GM18951 (cell line): ENCODE measurements around the gene ADCY9.
"Not testable (repeated sequence)": the region's sequence is repeated elsewhere in the genome, so short reads cannot be mapped to it uniquely, and the experiment has no call there.

ENCODE experiments used
- POLR2A ChIP-seq: IDR thresholded peaks from 4 replicates; pipeline ENCODE4 v1.6.1; 2011; ENCODE audit warnings: mild to moderate bottlenecking; ENCODE audit not compliant: insufficient read length, insufficient read depth; ENCODE audit errors: extremely low read depth
- in situ Hi-C: fragments of 300-500 bp; cut with MboI; formaldehyde crosslinking; loops from one replicate; pipeline ENCODE4 v1.12.0; 2022; ENCODE audit warnings: low sequenced_read_pairs, mixed read lengths, inconsistent platforms; ENCODE audit not compliant: unreplicated experiment

The ADCY9 gene

DNA sequence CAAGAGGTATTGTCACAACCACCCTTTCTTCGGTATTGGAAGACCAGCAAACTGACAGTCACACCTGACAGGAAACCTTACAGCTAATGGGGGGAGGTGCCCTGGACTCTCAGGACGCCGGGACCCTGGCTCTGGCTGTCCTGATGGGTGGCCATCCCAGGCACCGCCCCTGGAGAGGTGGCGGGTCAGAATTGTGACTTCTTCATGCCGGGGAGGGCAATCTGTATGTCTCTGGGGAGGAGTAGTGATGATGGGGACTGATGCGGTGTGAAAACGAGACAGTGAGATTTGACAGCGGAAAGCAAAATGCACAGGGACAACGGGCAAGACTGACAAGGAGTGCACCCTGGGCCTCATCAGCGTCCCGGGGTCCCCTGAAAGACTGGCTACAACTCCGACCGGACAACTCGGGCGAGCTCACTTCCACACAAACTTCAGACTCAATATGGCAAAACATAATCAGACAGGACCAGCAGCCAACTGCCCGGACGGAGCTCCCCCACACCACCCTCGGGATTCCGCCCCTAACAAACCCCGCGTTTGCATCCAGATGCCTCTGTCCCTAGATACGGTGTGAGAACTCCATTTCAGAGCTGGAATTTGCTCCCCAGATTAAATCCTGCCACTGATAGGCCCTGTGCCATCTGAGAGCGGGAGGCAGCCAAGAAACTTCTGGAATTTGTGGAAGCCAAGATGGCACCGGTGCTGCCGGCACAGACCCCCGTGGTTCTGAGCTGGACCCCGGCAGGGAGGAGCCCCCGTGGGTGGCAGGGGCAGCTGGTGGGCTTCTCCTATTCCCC lies 152.2 kb downstream of the ADCY9 start:
- in situ Hi-C loops = no loop called here
- TF ChIP-seq POLR2A = no peak

DNA sequence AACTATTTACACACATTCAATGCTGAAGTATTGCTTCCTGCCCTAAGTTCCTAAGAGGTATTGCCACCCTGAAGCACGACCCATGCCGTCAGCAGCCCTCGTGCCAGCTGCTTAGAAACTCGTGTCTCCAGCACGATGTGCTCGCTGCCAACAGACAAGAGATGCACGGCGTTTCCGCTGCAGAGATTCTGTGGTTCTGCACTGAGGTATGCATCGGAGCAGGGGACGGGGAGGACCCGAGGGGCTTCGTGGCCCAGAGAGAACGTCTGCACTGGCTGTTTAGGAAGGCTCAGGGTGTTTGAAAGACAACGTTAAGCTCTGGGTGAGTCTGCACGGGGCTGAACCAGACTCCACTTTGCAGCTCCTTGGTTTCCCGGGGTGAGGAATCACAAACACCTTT lies 153.0 kb downstream of the ADCY9 start:
- TF ChIP-seq POLR2A = no peak
- in situ Hi-C loops = no loop called here

DNA sequence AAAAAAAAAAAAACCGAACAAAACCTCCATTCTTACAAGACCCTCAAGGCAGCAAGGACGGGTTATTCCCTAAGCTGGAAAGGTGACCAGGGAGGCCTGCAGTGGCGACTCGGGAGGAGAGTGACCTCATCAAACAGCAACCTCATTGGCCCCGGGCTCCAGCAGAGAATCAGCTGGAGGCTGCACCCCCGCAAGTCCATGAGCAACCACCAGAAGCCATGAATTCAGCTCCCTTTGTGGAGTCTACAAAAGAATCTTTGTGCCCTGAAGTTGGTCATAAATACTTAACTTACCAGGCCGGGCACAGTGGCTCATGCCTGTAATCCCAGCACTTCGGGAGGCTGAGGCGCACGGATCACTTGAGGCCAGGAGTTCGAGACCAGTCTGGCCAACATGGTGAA lies 154.8 kb downstream of the ADCY9 start:
- TF ChIP-seq POLR2A = no peak
- in situ Hi-C loops = no loop called here

DNA sequence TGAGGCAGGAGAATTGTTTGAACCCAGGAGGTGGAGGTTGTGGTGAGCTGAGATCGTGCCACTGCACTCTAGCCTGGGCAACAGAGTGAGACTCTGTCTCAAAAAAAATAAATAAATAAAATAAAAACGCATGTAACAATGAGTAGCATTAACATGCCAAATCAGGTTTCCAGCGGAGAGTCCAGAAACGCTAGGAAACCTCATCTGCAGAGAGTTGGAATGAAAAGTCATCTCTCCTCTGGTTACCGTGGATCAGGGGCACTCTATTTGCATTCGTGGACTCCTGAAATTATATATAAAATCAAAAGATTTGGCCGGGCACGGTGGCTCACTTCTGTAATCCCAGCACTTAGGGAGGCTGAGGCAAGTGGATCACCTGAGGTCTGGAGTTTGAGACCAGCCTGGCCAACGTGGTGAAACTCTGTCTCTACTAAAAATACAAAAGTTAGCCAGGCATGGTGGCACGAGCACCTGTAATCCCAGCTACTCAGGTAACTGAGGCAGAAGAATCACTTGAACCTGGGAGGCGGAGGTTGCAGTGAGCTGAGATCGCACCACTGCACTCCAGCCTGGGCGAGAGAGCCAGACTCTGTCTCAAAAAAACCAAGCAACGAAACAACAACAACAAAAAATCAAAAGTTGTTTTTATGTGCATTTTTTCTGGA lies 156.2 kb downstream of the ADCY9 start:
- in situ Hi-C loops = not testable (repeated sequence)

DNA sequence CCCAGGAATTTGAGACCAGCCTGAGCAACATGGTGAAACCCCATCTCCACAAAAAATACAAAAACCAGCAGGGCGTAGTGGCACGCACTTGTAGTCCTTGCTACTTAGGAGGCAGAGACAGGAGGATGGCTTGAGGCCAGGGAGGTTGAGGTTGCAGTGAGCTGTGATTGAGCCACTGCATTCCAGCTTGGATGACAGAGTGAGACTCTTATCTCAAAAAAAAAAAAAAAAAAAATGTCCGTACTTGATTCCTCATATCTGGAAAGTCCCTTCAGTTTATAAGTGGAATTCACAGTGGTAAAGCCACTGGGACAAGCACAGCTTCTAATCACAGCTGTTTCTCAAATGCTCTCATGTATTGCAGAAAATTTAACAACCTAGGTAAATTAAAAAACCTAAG lies 157.1 kb downstream of the ADCY9 start:
- in situ Hi-C loops = no loop called here
- TF ChIP-seq POLR2A = no peak

DNA sequence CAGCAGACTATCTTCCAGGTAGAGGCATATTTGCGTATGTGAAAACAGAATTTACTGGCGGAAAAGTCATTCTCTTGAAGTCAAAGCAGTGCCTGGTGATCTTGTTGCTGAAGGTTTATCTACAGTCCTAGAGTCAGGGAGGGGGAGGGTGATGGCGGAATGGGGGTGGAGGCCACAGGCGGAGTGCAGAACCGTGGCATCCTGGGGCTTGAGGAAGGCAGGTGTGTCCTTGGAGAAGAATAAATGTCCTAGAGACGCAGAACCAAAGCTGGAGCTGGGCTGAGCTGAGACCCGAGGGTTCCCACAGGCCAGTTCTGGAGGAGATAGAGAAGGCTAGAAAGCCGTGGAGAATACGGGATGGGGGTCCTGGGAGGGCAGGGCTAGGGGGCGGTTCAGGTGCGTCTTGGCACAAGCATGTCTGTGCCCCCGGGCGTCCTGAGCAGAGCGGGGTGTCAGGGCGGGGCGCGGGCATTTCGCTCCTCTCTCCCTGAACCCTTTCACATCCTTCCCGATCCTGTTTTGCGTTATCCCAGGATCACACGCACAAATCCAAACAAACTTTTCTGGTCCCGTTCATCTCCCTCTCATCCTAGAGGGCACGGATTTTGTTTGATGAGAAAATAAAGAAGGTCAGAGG lies 158.8 kb downstream of the ADCY9 start:
- TF ChIP-seq POLR2A = no peak
- in situ Hi-C loops = no loop called here

DNA sequence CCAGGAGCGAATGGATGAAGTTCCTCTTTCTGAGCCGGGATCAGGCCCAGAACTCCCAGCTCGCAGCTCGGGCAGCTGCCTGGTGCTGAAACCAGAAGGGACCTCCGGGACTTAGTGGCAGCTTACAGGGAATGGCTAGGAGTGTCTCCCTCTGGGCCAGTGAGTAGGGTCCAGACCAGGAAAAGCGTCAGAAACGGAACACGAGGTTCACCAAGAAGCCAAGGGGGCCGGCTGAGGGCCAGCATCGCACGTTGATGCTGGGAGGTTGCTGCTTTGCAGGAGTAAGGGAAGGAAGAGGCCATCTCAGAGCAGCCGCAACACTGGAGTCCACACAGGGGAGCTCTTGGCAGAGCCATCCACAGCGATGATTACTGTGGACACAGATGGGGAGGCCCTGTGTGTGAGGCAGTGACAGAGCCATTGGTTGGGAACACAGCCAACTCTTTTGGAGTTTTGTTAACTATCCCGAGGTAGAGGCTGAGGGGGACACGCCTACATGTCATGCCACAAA lies 161.8 kb downstream of the ADCY9 start:
- in situ Hi-C loops = no loop called here
- no peak for TF ChIP-seq POLR2A

DNA sequence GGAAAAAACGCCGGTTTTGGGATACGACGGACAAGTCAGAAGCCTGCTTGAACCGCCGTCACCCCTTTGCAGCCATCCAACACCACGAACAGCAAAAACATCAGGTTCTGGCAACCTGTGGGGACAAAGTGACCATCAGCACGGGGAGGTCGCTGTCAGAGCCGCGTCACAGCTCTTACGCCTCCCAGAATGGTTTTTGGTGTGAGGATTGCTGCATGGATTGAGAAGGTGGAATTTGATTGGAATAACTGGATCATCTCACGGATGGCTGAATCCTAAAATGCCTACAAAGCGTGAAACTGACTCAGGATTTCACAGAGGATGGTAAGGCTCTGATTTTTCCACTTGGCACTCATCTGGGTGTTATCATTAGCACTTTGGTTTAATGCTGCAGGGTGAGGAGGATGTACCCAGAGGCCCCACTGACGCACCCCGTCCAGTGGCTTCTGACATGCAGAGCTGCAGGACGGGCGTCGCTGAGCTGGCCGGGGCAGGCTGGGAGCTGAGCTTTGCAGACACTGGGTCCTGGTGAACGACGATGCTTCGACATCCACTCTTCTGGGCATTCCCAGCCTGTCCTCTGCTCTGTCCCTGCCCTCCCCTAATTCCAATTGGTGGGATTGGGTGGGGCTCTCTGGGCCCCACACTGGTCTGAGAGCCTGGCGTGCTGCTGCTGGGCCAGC lies 162.4 kb downstream of the ADCY9 start:
- in situ Hi-C loops = no loop called here
- no peak for TF ChIP-seq POLR2A

DNA sequence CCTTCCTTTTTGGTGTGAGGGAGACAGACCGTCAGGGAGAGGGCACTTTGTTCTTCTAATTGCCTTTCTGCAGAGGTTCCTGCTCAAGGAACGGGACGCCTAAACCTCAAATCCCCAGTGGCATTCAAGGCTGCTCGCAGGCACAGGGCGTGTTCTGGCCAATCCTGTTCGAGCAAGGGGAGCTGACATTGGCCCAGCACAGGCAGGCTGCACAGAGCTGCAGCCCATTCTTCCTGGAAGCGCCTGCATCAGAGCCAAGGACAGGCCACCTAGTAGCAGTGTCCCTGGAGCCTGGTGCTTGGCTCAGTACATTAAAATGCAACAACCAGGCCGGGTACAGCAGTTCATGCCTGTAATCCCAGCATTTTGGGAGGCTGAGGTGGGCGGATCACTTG lies 163.5 kb downstream of the ADCY9 start:
- in situ Hi-C loops = no loop called here
- TF ChIP-seq POLR2A = no peak

DNA sequence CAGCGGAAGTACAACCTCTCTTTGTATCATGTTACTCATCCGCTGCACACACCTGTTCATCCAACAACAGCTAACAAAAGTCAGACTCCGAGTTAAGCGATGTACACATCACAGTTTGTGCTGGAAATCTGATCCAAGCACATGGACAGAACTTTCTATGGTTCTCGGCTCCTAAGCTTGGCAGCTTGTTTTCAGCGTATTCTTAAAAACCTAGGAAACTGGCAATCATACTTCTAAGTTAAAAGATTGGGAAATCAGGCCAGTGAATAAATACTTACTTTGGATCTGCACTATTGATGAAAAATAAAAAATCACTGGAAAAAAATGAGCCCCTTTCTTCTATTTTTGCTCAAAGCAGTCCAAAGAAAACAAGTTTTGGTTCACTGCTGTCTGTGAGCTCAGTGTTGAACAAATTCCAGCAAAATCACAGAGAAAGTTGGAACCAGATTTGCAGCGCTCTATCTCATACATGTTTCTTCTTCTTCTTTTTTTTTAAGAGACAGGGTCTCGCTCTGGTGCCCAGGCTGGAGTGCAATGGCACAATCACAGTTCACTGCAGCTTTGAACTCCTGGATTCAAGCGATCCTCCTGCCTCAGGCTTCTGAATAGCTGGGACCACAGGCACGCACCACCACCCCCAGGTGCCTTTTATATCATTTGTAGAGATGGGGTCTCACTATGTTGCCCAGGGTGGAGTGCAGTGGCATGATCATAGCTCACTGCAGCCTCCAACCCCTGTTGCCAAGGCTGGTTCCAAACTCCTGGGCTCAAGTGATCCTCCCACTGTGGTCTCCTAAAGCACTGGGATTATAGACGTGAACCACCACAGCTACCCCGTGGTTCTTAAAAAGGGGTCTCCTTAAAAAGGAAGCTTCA lies 164.1 kb downstream of the ADCY9 start:
- no peak for TF ChIP-seq POLR2A

DNA sequence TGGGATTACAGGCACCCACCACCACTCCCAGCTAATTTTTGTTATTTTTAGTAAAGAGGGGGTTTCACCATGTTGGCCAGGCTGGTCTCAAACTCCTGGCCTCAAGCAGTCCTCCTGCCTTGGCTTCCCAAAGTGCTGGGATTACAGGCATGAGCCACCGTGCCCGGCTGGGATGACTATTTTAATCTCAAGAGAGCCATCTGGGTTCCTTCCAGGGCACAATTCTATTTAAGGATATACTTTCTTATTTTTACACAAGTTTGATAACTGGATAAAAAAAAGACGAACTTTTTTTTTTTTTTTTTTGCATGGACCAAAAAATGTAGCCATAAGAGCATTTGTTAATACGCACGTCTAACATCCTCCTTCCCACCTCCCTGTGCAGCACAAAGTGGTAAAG lies 164.9 kb downstream of the ADCY9 start:
- in situ Hi-C loops = not testable (repeated sequence)

More for the DNA sequence above, 164.1 kb downstream of the ADCY9 start:
- in situ Hi-C loops = no loop called here

DNA sequence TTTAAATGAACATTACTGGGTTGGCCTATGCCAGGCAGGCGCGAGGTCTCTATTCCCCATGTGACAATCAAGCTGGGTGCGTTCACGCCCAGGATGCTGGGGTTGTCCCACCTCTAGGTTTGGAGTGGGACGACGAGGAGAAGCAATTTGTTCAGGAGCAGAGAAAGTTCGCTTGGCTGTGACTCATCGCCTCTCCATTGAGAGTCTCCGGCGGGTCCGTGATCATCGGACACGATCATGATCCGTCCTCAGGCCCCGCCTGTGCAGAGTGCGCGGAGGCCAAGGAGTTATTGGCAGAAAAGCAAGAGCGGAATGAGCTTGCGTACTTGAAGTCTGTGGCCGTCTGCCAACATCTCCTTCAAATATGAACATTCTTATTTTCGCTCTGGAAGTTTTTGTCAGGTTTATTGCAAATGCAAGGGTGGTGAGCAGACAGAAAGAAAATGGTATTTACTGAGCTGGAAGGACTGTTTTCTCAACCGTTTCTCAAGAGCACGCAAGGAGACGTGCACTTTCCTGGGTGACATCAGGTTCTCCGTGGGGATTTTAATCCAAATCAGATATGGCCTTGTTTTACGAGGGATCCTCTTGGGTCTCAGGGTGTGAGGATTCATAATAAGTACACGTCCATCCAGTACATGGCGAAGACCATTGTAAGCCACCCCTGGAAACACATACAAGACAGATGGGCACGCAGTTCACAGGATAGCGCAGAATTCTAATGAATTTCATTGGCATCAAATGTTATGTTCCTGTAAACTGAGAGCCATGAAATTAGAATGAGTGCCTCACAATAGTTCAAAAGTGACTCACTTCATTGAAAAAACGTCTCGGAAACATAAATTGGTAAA lies 165.7 kb downstream of the ADCY9 start:
- in situ Hi-C loops = no loop called here
- TF ChIP-seq POLR2A = no peak
